C4-2B (cell line): ENCODE data around the gene RNPEPL1.
"Not testable (repeated sequence)": the region's sequence is repeated elsewhere in the genome, so short reads cannot be mapped to it uniquely, and the experiment has no call there.

Source experiments
- H3K27ac ChIP-seq: fragments of 450-650 bp; 2 replicates; pipeline ENCODE4 v1.5.1; 2017
- ZFX ChIP-seq: fragments of 450-650 bp; IDR thresholded peaks from 2 replicates; pipeline ENCODE4 v1.6.1; 2017
- TF ChIP-seq, protein P1 (sequence below): fragments of 450-650 bp; conservative IDR thresholded peaks from 2 replicates; pipeline ENCODE4 v1.5.1; 2017; ENCODE audit warnings: mild to moderate bottlenecking

RNPEPL1 gene

GRCh38 chr2:240557808-240558207, 10.5 kb upstream of the RNPEPL1 start, which contains the start of gene ANKMY1:
ANKMY1 (minus strand) TSS chr2:240557988; CDS start chr2:240557335, 653 bp downstream.
- TF ChIP-seq, protein P1, sequence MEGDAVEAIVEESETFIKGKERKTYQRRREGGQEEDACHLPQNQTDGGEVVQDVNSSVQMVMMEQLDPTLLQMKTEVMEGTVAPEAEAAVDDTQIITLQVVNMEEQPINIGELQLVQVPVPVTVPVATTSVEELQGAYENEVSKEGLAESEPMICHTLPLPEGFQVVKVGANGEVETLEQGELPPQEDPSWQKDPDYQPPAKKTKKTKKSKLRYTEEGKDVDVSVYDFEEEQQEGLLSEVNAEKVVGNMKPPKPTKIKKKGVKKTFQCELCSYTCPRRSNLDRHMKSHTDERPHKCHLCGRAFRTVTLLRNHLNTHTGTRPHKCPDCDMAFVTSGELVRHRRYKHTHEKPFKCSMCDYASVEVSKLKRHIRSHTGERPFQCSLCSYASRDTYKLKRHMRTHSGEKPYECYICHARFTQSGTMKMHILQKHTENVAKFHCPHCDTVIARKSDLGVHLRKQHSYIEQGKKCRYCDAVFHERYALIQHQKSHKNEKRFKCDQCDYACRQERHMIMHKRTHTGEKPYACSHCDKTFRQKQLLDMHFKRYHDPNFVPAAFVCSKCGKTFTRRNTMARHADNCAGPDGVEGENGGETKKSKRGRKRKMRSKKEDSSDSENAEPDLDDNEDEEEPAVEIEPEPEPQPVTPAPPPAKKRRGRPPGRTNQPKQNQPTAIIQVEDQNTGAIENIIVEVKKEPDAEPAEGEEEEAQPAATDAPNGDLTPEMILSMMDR = no peak
- TF ChIP-seq ZFX = no peak
- H3K27ac ChIP-seq = peak within 1 kb of the TSS; percentile 60

- H3K27ac ChIP-seq = peak overlapping the region; percentile 60
- TF ChIP-seq ZFX = no peak
- TF ChIP-seq, protein P1 = no peak
Measured at GRCh38 chr2:240558236-240558761, 10.0 kb upstream of the RNPEPL1 start.

DNA sequence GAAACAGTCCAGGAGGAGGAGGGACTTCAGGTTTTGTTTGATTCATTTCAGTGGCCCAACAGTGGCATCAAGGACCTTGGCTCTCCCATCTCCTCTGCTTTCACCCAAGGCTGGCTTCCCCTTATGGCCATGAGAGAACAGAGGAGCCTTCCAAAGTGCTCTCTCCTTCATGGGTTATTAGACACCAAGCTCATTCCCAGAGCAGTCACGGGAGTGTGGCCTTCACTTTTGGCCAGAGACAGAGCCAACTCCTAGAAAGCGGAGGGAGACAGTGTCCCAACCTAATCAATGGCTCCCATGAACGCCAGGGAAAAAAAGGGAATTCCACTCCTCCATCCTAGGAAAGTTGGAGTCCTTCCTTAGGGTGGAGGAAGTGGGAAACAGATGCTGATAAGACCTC, 9.0 kb upstream of the RNPEPL1 start:
- H3K27ac ChIP-seq = peak overlapping the region; percentile 96
- TF ChIP-seq ZFX = no peak
- TF ChIP-seq, protein P1 = no peak

DNA sequence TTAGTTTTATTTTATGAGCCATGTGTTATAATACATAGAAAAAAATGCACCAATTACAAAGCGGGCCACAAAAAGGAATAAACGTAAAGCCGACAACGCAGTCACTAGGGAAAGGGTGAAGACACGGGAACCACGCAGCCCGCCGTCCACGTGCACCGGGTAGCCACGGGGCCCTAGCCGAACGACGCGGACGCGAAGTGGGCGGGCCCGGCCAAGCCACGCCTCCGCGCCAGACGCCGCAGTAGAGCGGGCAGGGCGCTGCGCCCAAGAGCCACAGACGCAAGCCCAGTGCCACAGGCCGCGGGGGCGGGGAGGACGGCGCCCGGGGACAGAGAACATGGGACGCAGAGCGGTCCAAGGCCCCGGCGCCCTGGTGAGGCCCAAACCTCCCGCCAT, 8.2 kb upstream of the RNPEPL1 start, which contains the start of gene DUSP28:
DUSP28 (plus strand) TSS at position 274 of the 396 bp plus-strand sequence. CDS start 328 bp downstream, outside the sequence.
- TF ChIP-seq, protein P1 = no peak
- no peak for TF ChIP-seq ZFX
- H3K27ac ChIP-seq = peak within 1 kb of the TSS; percentile 96

DNA sequence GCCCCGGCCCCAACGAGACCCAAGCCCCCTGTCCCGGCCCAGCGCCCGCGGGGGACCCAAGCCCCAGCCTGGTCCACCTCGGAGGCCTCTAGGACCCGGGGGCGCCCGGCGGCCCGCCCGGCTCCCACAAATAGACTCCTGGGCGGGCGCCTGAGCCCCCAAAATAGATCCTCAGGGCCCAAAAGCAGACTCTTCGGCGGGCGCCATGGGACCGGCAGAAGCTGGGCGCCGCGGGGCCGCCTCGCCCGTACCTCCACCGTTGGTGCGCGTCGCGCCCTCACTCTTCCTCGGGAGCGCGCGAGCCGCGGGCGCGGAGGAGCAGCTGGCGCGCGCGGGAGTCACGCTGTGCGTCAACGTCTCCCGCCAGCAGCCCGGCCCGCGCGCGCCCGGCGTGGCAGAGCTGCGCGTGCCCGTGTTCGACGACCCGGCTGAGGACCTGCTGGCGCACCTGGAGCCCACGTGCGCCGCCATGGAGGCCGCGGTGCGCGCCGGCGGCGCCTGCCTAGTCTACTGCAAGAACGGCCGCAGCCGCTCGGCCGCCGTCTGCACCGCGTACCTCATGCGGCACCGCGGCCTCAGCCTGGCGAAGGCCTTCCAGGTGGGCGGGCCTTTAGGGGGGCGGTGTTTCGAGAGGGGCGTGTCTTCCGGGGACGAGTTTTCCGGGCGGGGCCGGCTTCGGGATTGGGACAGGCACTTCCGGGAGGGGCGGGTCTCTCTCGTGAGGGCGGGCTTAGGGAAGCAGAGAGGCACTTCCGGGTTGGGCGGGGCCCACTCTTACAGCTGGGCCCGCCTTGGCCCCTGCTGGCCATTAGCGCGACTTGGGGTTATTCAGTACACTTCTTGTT, 7.6 kb upstream of the RNPEPL1 start:
- peak; percentile 74 for TF ChIP-seq ZFX
- TF ChIP-seq, protein P1 = no peak; the same call in 1 of the 2 replicates
- H3K27ac ChIP-seq = peak overlapping the region; percentile 96

DNA sequence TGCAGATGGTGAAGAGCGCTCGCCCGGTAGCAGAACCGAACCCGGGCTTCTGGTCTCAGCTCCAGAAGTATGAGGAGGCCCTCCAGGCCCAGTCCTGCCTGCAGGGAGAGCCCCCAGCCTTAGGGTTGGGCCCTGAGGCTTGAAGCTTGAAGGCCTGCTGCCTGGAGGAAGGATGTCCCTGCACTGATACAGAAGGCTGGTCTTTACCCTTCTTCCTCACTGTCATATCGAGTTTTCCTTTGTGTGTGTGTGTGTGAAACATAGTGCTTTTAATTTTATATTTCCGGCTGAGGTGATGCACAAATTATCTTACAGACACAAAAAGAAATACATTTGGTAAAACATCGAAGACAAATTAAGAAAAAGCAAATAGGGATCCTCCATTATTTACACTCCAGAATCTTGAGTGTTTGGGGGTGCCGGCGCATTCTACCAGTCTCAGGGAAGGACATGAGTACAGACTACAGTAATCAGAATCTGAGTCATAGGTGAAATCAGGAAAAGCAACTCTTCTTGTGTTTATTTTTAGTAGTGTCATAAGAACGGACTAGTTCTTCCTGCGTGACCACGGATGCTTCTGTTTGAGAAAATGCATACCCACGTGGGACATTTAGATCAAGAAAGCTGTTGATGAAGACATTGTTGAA, 6.8 kb upstream of the RNPEPL1 start:
- H3K27ac ChIP-seq = peak overlapping the region; percentile 96
- TF ChIP-seq, protein P1 = no peak; the same call in 1 of the 2 replicates
- TF ChIP-seq ZFX = no peak

GRCh38 chr2:240563231-240563630, 5.1 kb upstream of the RNPEPL1 start:
- not testable (repeated sequence) for H3K27ac ChIP-seq
